Stimulated activated CD8-positive, alpha-beta memory T cell treated with anti-CD3 and anti-CD28 coated beads, Interleukin-7, amount 100 ng/mL, for 24 hours (primary cell): Measurements from ENCODE around the gene FAM161A.
A peak's percentile ranks its signal among the peaks of the same experiment; 100 is the strongest.
"Not testable (repeated sequence)": the region's sequence is repeated elsewhere in the genome, so short reads cannot be mapped to it uniquely, and the experiment has no call there.

Source experiments
- DNase-seq: peaks from one replicate; pipeline ENCODE4 v3.0.0-alpha.2; 2020; ENCODE audit warnings: low read depth

FAM161A gene

GRCh38 chr2:61834893-61835292 is 19.0 kb downstream of the FAM161A start:
- DNase-seq: no peak

GRCh38 chr2:61833971-61834370 is 19.9 kb downstream of the FAM161A start:
- DNase-seq: no peak

GRCh38 chr2:61832183-61832841 is 21.5 kb downstream of the FAM161A start:
- no peak for DNase-seq

- DNase-seq: no peak
Observed at GRCh38 chr2:61822255-61822654, 31.6 kb downstream of the FAM161A start.

GRCh38 chr2:61816480-61817355 is 37.1 kb downstream of the FAM161A start:
- DNase-seq: no peak

- DNase-seq: no peak
Observed at GRCh38 chr2:61814539-61815160, 39.2 kb downstream of the FAM161A start.

- DNase-seq: not testable (repeated sequence)
Observed at GRCh38 chr2:61813314-61813713, 40.5 kb downstream of the FAM161A start.

GRCh38 chr2:61811821-61812220 is 42.0 kb downstream of the FAM161A start:
- DNase-seq: no peak

GRCh38 chr2:61810203-61810602 is 43.7 kb downstream of the FAM161A start:
- not testable (repeated sequence) for DNase-seq

GRCh38 chr2:61808693-61809092 is 45.2 kb downstream of the FAM161A start:
- DNase-seq: not testable (repeated sequence)

GRCh38 chr2:61807036-61807757 is 46.7 kb downstream of the FAM161A start:
- DNase-seq: no peak

GRCh38 chr2:61802548-61802947 is 51.3 kb downstream of the FAM161A start:
- no peak for DNase-seq

GRCh38 chr2:61799099-61799498 is 54.8 kb downstream of the FAM161A start:
- no peak for DNase-seq

- not testable (repeated sequence) for DNase-seq
Observed at GRCh38 chr2:61797446-61797845, 56.4 kb downstream of the FAM161A start.

GRCh38 chr2:61795408-61795807 is 58.5 kb downstream of the FAM161A start:
- no peak for DNase-seq

- peak; percentile 24 for DNase-seq
Observed at GRCh38 chr2:61793389-61793836, 60.4 kb downstream of the FAM161A start.

- no peak for DNase-seq
Observed at GRCh38 chr2:61792355-61792890, 61.4 kb downstream of the FAM161A start.

GRCh38 chr2:61789807-61790602 is 63.9 kb downstream of the FAM161A start:
- DNase-seq: no peak

GRCh38 chr2:61787941-61788563 is 65.8 kb downstream of the FAM161A start:
- DNase-seq: no peak

GRCh38 chr2:61786876-61787275 is 67.0 kb downstream of the FAM161A start:
- no peak for DNase-seq

- no peak for DNase-seq
Observed at GRCh38 chr2:61785583-61785982, 68.3 kb downstream of the FAM161A start.
